Subcutaneous adipose tissue (tissue), 4 donors: ENCODE results near the gene SF3B3. TPM values are rescaled to one million over a fixed set of nuclear protein-coding genes. Genes with fewer than 3 reads are reported as not detected.

Experiments used
- total RNA-seq, 4 donors: library from RNA; depleted of rRNA; stranded (reverse); fragments of >200 nt; gene quantifications; one replicate each; pipeline ENCODE4 v1.1.0, GENCODE V29; 2016
- TF ChIP-seq, protein P1 (sequence below): fragments of 450-650 bp; IDR thresholded peaks from one replicate; pipeline ENCODE4 v1.5.1; 2016; ENCODE audit warnings: low read depth, mild to moderate bottlenecking, control low read depth, antibody characterized with exemption, moderate library complexity

The SF3B3 gene
- 100 to 1,000 TPM in 2 of 4 donors, 10 to 100 TPM in 2; 75.6 to 143 (median 105) TPM for total RNA-seq

DNA sequence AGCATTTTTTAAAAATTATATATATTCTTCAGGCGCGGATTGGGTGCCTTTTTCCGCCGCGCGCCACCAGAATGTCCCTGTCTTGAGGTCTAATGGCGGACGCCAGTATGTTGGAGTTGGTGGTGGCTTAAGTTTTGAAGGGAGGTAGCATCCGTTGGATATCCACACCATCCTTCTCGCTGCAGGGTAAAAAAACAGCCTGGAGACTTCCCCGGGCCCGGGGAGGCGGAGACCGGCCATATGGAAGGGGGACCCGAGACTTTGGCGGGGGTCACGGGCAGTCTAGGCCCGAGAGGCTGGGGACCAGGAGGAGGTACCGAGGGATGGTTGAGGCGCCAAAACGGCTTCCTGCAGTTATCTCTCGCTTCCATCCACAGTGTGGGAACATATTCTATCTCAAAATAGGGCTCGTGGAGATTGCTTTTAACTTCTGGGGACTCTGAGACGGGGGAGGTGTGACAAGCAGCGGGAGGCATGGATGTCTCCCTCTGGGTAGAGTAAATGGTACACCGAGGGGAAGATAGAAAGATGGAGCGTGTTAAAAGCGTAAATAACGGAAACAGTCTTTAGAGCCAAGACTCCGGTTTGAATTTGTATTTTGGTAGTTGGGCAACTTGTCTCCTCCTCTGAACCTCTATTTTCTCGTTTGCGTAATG, at the start of gene SF3B3:
Gene SF3B3 (plus strand): TSS at position 74 of the 656 bp plus-strand sequence. CDS start 2,841 bp downstream, outside the sequence.
- TF ChIP-seq, protein P1, sequence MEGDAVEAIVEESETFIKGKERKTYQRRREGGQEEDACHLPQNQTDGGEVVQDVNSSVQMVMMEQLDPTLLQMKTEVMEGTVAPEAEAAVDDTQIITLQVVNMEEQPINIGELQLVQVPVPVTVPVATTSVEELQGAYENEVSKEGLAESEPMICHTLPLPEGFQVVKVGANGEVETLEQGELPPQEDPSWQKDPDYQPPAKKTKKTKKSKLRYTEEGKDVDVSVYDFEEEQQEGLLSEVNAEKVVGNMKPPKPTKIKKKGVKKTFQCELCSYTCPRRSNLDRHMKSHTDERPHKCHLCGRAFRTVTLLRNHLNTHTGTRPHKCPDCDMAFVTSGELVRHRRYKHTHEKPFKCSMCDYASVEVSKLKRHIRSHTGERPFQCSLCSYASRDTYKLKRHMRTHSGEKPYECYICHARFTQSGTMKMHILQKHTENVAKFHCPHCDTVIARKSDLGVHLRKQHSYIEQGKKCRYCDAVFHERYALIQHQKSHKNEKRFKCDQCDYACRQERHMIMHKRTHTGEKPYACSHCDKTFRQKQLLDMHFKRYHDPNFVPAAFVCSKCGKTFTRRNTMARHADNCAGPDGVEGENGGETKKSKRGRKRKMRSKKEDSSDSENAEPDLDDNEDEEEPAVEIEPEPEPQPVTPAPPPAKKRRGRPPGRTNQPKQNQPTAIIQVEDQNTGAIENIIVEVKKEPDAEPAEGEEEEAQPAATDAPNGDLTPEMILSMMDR = no peak

DNA sequence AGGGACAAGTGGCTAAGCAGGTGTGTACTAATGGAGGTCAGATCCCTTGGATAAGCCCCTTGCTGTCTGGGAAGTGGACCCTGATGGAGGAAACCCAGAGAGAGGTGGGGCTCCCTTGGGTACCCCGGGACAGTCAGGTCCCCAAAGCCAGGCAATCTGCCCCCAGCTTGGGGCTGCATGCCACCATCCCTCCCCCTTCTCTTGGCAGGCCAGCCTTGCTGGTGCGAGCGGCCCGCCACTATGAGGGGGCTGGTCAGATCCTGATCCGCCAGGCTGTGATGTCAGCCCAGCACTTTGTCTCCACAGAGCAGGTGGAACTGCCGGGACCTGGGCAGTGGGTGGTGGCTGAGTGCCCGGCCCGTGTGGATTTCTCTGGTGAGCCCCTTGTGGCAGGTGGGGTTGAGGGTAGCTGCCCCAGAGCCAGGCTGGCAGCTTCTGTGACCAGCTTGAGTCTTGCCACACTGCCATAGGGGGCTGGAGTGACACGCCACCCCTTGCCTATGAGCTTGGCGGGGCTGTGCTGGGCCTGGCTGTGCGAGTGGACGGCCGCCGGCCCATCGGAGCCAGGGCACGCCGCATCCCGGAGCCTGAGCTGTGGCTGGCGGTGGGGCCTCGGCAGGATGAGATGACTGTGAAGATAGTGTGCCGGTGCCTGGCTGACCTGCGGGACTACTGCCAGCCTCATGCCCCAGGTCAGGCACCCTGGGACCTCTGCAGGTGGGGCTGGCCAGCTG, 49.1 kb upstream of the SF3B3 start:
- TF ChIP-seq, protein P1 = no peak

DNA sequence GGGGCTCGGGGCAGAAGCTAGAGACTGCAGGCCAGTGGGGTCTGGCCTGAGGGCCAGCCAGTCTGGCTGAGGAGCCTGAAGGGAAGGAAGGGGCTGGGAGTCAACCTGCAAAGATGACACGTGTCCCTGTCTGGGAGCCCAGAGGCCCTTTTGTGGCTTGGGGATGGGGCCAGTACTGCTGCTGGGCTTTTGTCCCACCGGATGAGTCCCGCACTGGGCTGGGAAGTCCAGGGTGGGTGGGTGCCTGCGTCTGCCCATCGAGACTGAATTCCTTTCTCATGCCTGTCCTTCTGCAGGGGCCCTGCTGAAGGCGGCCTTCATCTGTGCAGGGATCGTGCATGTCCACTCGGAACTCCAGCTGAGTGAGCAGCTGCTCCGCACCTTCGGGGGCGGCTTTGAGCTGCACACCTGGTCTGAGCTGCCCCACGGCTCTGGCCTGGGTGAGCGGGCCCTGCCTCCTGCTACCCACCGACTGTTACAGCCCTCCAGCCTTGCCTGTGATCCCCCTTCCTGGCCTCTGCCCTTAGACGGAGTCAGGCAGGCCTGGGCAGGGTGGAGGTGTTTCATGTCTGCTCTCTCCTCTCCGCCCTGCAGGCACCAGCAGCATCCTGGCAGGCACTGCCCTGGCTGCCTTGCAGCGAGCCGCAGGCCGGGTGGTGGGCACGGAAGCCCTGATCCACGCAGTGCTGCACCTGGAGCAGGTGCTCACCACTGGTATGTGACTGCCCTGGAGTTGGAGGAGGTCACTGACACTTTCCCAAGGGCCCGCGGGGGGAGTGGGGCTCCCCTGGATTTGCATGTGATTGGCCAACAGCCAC, 48.4 kb upstream of the SF3B3 start:
- TF ChIP-seq, protein P1 = no peak

DNA sequence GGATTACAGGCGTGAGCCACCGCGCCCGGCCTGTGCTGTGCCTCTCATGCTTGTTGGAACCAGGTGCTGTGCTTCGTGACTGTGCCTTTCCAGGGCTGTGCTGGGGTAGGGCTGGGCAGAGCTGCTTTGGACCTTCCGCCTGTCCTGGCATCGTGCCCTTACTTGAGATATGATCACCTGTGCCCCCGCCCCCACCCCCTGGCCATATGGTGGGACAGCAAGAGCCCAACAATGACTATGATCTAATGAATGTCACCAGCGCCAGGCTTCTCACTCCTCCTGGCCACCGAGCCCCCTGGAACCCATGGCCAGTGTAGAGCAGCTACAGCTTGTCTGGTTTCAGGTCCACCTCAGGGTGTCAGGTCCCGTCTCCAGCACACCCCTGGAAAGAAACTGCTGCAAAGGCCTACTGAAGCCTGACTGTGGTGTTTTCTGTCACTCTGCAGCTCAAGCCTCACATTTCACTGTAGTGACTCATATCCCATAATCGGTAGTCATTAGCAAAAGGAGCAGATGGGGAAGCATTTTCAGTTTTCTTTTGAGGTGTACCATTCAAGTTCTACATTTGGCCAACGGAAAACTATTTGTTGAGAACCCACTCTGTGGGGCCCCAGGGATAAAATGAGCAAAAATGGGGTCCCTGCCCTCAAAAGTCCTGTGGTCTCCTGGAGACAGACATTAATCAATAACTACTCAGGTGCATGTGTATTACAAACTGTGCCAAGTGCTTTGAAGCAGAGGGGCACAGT, 47.2 kb upstream of the SF3B3 start:
- TF ChIP-seq, protein P1 = no peak

DNA sequence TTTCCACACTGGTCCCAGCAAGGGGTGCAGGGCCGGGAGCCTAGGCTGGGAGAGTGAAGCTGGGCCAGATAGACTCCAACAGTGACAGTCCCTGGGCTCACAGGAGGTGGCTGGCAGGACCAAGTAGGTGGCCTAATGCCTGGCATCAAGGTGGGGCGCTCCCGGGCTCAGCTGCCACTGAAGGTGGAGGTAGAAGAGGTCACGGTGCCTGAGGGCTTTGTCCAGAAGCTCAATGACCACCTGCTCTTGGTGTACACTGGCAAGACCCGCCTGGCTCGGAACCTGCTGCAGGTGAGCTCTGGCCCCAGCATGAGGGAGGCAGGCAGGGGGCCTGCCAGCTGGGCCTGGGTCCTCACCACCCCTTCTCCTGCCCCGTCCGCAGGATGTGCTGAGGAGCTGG, 45.4 kb upstream of the SF3B3 start:
- TF ChIP-seq, protein P1 = no peak

DNA sequence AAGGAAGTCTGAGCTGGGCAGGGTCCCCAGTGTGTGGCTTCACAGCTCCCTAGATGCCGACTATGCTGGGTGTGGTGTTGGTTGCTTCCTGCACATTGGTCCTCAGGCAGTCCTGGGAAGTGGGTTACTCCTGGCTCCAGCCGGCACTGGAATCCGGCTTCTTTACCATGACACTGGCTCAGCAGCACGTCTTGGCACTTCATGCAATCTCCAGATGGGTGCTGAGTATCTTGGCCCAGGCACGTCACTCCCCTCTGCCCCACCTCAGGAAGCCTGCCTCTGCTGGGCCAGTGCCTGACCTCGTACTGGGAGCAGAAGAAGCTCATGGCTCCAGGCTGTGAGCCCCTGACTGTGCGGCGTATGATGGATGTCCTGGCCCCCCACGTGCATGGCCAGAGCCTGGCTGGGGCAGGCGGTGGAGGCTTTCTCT, 44.7 kb upstream of the SF3B3 start:
- TF ChIP-seq, protein P1 = no peak
